ENCODE results near the gene TSPAN3. TPM values are rescaled to one million over a fixed set of nuclear protein-coding genes. Genes with fewer than 3 reads are reported as not detected.

TSPAN3 gene
- total RNA-seq, 1 experiment from 2014 or later: 84.9 TPM

- TF ChIP-seq ZNF416 (CRISPR knock-in tag; IDR thresholded peaks at IDR 0.05): no peak
Measured at GRCh38 chr15:77037388-77038209, 33.3 kb downstream of the TSPAN3 start (continued).

DNA sequence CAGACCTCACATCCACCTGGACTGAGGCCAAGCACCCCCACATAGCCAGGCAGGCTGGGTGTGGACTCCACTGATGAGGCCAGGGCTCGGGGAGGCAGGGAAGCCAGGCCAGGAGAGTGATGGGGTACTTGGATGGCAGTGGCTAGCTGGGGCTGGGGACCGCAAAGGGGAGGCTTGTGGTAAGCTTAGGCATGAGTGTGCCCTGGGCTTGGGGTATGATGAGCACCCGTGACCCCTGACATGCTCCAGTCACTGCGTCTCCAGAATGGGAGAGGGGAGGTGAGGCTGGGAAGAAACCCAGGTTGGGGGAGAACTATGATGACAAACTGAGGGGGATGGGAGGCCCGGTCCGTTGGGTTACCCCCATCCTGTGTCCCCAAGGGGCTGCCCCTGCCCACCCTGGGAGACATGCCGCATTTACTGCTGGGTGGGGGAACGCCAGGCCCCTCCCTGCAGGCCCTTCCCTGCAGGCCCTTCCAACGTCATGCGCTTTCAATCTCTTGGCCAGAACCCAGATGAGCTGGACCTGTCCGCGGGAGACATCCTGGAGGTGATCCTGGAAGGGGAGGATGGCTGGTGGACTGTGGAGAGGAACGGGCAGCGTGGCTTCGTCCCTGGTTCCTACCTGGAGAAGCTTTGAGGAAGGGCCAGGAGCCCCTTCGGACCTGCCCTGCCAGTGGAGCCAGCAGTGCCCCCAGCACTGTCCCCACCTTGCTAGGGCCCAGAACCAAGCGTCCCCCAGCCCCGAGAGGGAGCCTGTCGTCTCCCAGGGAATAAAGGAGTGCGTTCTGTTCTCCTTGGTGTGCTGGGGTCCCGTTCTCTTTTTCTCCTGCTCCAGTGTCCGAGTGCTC is 34.1 kb downstream of the TSPAN3 start:
- Mint-ChIP-seq H3K4me1 (peaks cover 9% of the 10 kb centered on the region), H3K27ac (no peak overlapping the region), H3K27me3 (ENCODE audit: low read depth) (peaks cover 3% of the 10 kb centered on the region), H3K4me3 (no peak overlapping the region), H3K36me3 (peaks cover 40% of the 10 kb centered on the region), H3K9me3 (peaks cover 14% of the 10 kb centered on the region; the same call in 1 of the 2 replicates)
- ATAC-seq (no peak), DNase-seq (ENCODE audit: low spot score) (no peak)
- no peak for TF ChIP-seq GTF2I (CRISPR knock-in tag; conservative IDR thresholded peaks at IDR 0.05)
- TF ChIP-seq, protein P1, sequence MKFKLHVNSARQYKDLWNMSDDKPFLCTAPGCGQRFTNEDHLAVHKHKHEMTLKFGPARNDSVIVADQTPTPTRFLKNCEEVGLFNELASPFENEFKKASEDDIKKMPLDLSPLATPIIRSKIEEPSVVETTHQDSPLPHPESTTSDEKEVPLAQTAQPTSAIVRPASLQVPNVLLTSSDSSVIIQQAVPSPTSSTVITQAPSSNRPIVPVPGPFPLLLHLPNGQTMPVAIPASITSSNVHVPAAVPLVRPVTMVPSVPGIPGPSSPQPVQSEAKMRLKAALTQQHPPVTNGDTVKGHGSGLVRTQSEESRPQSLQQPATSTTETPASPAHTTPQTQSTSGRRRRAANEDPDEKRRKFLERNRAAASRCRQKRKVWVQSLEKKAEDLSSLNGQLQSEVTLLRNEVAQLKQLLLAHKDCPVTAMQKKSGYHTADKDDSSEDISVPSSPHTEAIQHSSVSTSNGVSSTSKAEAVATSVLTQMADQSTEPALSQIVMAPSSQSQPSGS (CRISPR knock-in tag; IDR thresholded peaks at IDR 0.05; ENCODE audit: borderline replicate concordance, low read depth): no peak
- no peak for TF ChIP-seq ETV6 (CRISPR knock-in tag; IDR thresholded peaks at IDR 0.05)
- TF ChIP-seq ZNF396 (CRISPR knock-in tag; IDR thresholded peaks at IDR 0.05; ENCODE audit: borderline replicate concordance): no peak
- ChIA-PET POLR2A (no interaction called here), CTCF (interaction anchor here (2.5 to 6.3 kb wide), 2 partner anchors 9 to 12 kb away, joined by 14 to 57 read pairs; no protein-coding TSS in a partner anchor)

GRCh38 chr15:77035999-77036471 is 34.9 kb downstream of the TSPAN3 start:
- peaks cover 14% of the 10 kb centered on the region; the same call in 1 of the 2 replicates for H3K9me3 Mint-ChIP-seq
- ChIA-PET POLR2A (no interaction called here), CTCF (interaction anchor here (2.5 to 6.3 kb wide), 4 partner anchors 10 to 507 kb away, joined by 14 to 57 read pairs (median 23); no protein-coding TSS in a partner anchor)
- H3K27ac Mint-ChIP-seq: peak overlapping the region; percentile 12; the same call in 1 of the 2 replicates
- H3K4me1 Mint-ChIP-seq: peaks cover 10% of the 10 kb centered on the region
- peaks cover 37% of the 10 kb centered on the region for H3K36me3 Mint-ChIP-seq
- ATAC-seq: no peak
- peaks cover 3% of the 10 kb centered on the region for H3K27me3 Mint-ChIP-seq (ENCODE audit: low read depth)
- no peak for DNase-seq (ENCODE audit: low spot score)
- no peak overlapping the region for H3K4me3 Mint-ChIP-seq
- TF ChIP-seq FOXK1 (CRISPR knock-in tag; IDR thresholded peaks at IDR 0.05) (no peak), NR2C2 (CRISPR knock-in tag; IDR thresholded peaks at IDR 0.05) (no peak), JAZF1 (CRISPR knock-in tag; IDR thresholded peaks at IDR 0.05) (no peak), ZNF671 (CRISPR knock-in tag; IDR thresholded peaks at IDR 0.05) (no peak), ZSCAN18 (CRISPR knock-in tag; IDR thresholded peaks at IDR 0.05) (no peak), FOXP1 (CRISPR knock-in tag; IDR thresholded peaks at IDR 0.05; ENCODE audit: borderline replicate concordance) (no peak)
- TF ChIP-seq, protein P2, sequence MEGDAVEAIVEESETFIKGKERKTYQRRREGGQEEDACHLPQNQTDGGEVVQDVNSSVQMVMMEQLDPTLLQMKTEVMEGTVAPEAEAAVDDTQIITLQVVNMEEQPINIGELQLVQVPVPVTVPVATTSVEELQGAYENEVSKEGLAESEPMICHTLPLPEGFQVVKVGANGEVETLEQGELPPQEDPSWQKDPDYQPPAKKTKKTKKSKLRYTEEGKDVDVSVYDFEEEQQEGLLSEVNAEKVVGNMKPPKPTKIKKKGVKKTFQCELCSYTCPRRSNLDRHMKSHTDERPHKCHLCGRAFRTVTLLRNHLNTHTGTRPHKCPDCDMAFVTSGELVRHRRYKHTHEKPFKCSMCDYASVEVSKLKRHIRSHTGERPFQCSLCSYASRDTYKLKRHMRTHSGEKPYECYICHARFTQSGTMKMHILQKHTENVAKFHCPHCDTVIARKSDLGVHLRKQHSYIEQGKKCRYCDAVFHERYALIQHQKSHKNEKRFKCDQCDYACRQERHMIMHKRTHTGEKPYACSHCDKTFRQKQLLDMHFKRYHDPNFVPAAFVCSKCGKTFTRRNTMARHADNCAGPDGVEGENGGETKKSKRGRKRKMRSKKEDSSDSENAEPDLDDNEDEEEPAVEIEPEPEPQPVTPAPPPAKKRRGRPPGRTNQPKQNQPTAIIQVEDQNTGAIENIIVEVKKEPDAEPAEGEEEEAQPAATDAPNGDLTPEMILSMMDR (IDR thresholded peaks at IDR 0.05): no peak
- TF ChIP-seq, protein P3, sequence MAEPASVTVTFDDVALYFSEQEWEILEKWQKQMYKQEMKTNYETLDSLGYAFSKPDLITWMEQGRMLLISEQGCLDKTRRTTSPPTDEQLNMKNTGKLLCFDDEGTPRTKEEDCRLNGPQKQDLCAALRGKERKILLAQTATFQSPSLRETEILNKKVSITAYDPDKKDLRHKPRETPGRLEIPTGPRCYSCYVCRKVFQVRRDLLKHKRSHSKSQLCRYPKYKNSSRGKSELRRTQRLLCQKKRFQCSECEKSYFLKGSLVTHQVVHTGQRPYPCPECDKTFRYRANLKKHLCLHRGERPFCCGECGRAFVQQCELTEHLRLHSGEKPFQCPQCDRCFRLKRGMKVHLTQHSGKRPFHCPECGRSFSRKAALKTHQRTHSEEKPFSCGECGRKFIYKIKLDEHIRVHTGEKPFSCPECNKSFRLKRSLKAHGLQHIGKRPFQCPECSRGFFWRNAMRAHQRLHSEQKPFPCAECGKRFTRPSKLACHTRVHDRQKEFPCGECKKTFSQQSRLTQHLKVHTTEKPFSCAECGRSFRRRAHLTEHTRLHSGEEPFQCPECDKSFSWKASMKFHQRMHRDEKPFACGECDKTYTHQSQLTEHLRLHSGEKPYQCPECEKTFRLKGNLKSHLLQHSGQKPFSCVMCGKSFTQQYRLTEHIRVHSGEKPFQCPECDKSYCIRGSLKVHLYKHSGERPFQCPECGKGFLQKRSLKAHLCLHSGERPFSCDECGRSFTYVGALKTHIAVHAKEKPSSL (CRISPR knock-in tag; conservative IDR thresholded peaks at IDR 0.05): no peak
- TF ChIP-seq, protein P4, sequence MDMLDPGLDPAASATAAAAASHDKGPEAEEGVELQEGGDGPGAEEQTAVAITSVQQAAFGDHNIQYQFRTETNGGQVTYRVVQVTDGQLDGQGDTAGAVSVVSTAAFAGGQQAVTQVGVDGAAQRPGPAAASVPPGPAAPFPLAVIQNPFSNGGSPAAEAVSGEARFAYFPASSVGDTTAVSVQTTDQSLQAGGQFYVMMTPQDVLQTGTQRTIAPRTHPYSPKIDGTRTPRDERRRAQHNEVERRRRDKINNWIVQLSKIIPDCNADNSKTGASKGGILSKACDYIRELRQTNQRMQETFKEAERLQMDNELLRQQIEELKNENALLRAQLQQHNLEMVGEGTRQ (CRISPR knock-in tag; IDR thresholded peaks at IDR 0.05): no peak
- TF ChIP-seq, protein P5, sequence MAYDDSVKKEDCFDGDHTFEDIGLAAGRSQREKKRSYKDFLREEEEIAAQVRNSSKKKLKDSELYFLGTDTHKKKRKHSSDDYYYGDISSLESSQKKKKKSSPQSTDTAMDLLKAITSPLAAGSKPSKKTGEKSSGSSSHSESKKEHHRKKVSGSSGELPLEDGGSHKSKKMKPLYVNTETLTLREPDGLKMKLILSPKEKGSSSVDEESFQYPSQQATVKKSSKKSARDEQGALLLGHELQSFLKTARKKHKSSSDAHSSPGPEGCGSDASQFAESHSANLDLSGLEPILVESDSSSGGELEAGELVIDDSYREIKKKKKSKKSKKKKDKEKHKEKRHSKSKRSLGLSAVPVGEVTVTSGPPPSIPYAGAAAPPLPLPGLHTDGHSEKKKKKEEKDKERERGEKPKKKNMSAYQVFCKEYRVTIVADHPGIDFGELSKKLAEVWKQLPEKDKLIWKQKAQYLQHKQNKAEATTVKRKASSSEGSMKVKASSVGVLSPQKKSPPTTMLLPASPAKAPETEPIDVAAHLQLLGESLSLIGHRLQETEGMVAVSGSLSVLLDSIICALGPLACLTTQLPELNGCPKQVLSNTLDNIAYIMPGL (CRISPR knock-in tag; IDR thresholded peaks at IDR 0.05): no peak
- TF ChIP-seq, protein P6, sequence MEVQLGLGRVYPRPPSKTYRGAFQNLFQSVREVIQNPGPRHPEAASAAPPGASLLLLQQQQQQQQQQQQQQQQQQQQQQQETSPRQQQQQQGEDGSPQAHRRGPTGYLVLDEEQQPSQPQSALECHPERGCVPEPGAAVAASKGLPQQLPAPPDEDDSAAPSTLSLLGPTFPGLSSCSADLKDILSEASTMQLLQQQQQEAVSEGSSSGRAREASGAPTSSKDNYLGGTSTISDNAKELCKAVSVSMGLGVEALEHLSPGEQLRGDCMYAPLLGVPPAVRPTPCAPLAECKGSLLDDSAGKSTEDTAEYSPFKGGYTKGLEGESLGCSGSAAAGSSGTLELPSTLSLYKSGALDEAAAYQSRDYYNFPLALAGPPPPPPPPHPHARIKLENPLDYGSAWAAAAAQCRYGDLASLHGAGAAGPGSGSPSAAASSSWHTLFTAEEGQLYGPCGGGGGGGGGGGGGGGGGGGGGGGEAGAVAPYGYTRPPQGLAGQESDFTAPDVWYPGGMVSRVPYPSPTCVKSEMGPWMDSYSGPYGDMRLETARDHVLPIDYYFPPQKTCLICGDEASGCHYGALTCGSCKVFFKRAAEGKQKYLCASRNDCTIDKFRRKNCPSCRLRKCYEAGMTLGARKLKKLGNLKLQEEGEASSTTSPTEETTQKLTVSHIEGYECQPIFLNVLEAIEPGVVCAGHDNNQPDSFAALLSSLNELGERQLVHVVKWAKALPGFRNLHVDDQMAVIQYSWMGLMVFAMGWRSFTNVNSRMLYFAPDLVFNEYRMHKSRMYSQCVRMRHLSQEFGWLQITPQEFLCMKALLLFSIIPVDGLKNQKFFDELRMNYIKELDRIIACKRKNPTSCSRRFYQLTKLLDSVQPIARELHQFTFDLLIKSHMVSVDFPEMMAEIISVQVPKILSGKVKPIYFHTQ (CRISPR knock-in tag; IDR thresholded peaks at IDR 0.05): no peak

All from WTC11 (cell line).